H1 (cell line): ENCODE data around the gene RMND5A. TPM values are rescaled to one million over a fixed set of nuclear protein-coding genes. Genes with fewer than 3 reads are reported as not detected.
A peak's percentile ranks its signal among the peaks of the same experiment; 100 is the strongest.

Source experiments
- CTCF ChIA-PET: fragments of 300-600 bp; sonication (Branson Sonifier 250); formaldehyde crosslinking; loops from one replicate; lab custom pipeline; 2021; ENCODE audit not compliant: partially characterized antibody; lab: Charles Lee
- POLR2A ChIA-PET: fragments of 300-600 bp; sonication (Branson Sonifier 250); formaldehyde crosslinking; loops from one replicate; lab custom pipeline; 2021; ENCODE audit warnings: inconsistent platforms; ENCODE audit not compliant: partially characterized antibody; lab: Charles Lee
- DNase-seq, 2 experiments: peaks; one replicate each; pipeline versions ENCODE4 v3.0.0 to v3.0.0-alpha.2; 2010 to 2022; ENCODE audit warnings: low spot score in 2 of 2, low read depth in 1 of 2, mixed read lengths in 1 of 2
- FAIRE-seq: peaks from 2 replicates; lab custom pipeline; 2011; peaks lifted over from hg19 to GRCh38; lab: Jason Lieb, UNC
- H2AFZ ChIP-seq: 2 replicates; pipeline ENCODE4 v1.8.1; 2012; ENCODE audit warnings: low read length, inconsistent platforms
- H2AK5ac ChIP-seq: 2 replicates; pipeline ENCODE4 v1.6.1; 2013; ENCODE audit warnings: low read depth, low read length
- H2BK120ac ChIP-seq: replicated peaks from 2 replicates; pipeline ENCODE3; 2013; ENCODE audit warnings: low read depth, low read length, inconsistent platforms
- H2BK12ac ChIP-seq: 2 replicates; pipeline ENCODE4 v1.6.1; 2013; ENCODE audit warnings: low read depth, low read length
- H2BK15ac ChIP-seq: 2 replicates; pipeline ENCODE4 v1.6.1; 2013; ENCODE audit warnings: low read length
- H2BK20ac ChIP-seq: 2 replicates; pipeline ENCODE4 v1.6.1; 2013; ENCODE audit warnings: low read length
- H2BK5ac ChIP-seq: 2 replicates; pipeline ENCODE4 v1.6.1; 2013; ENCODE audit warnings: low read depth, low read length
- H3K14ac ChIP-seq: 2 replicates; pipeline ENCODE4 v1.6.1; 2013; ENCODE audit warnings: inconsistent platforms; ENCODE audit not compliant: insufficient read length
- H3K18ac ChIP-seq: 2 replicates; pipeline ENCODE4 v1.6.1; 2013; ENCODE audit warnings: low read length; ENCODE audit errors: extremely low read depth
- H3K23ac ChIP-seq: 2 replicates; pipeline ENCODE4 v1.6.1; 2013; ENCODE audit warnings: inconsistent platforms; ENCODE audit not compliant: insufficient read length
- H3K23me2 ChIP-seq: 2 replicates; pipeline ENCODE4 v1.6.1; 2013; ENCODE audit warnings: low read depth, low read length
- H3K27ac ChIP-seq: 2 replicates; pipeline ENCODE4 v1.6.1; 2011; ENCODE audit warnings: low read depth, low read length, inconsistent platforms
- H3K27me3 ChIP-seq, 4 experiments: replicated peaks in 1 of 4; 1 replicate in 1 of 4; 2 replicates in 3 of 4; pipeline versions ENCODE4 v1.6.1 to v1.8.1; 2011 to 2013; ENCODE audit warnings: low read length in 3 of 4, mild to moderate bottlenecking in 3 of 4, inconsistent platforms in 2 of 4, mixed read lengths in 2 of 4, moderate library complexity in 1 of 4; ENCODE audit not compliant: control insufficient read depth in 3 of 4, insufficient read depth in 3 of 4; ENCODE audit errors: extremely low read depth in 1 of 4
- H3K36me3 ChIP-seq, 4 experiments: 2 replicates each; pipeline versions ENCODE4 v1.6.1 to v1.8.1; 2011 to 2013; ENCODE audit warnings: mild to moderate bottlenecking in 4 of 4, low read length in 3 of 4, moderate library complexity in 2 of 4, control low read depth in 1 of 4, inconsistent platforms in 1 of 4; ENCODE audit not compliant: insufficient read depth in 4 of 4, control insufficient read depth in 2 of 4
- H3K4ac ChIP-seq: replicated peaks from 2 replicates; pipeline ENCODE3; 2013; ENCODE audit warnings: low read length, low read depth, mixed read lengths, inconsistent platforms; ENCODE audit not compliant: insufficient read length
- H3K4me1 ChIP-seq, 4 experiments: replicated peaks in 1 of 4; 1 replicate in 1 of 4; 2 replicates in 3 of 4; pipeline versions ENCODE4 v1.6.1 to v1.8.1; 2011 to 2013; ENCODE audit warnings: low read length in 3 of 4, inconsistent platforms in 2 of 4, mixed read lengths in 1 of 4; ENCODE audit not compliant: insufficient read depth in 4 of 4, control insufficient read depth in 3 of 4
- H3K4me2 ChIP-seq, 2 experiments: 2 replicates each; pipeline versions ENCODE4 v1.6.1 to v1.8.1; 2011 to 2013; ENCODE audit warnings: low read depth in 2 of 2, low read length in 2 of 2, control low read depth in 1 of 2, inconsistent platforms in 1 of 2, mild to moderate bottlenecking in 1 of 2; ENCODE audit not compliant: insufficient read depth in 1 of 2
- H3K4me3 ChIP-seq, 4 experiments: fragments of 200-600, 300-600 bp in 1 of 4; sonication (generic), shearing (Covaris generic), sonication (Bioruptor Twin) in 1 of 4; 2 replicates each; pipeline versions ENCODE4 v1.5.1 to v1.8.1; 2011 to 2016; ENCODE audit warnings: low read length in 4 of 4, low read depth in 3 of 4, control low read depth in 2 of 4, inconsistent platforms in 2 of 4, mild to moderate bottlenecking in 2 of 4, mixed read lengths in 1 of 4, moderate library complexity in 1 of 4; ENCODE audit not compliant: insufficient read depth in 2 of 4; ENCODE audit errors: extremely low read depth in 1 of 4
- H3K56ac ChIP-seq: replicated peaks from 2 replicates; pipeline ENCODE3; 2013; ENCODE audit warnings: low read depth, mild to moderate bottlenecking, mixed read lengths, low read length, inconsistent platforms; ENCODE audit not compliant: insufficient read length
- H3K79me1 ChIP-seq: 2 replicates; pipeline ENCODE4 v1.6.1; 2013; ENCODE audit warnings: low read depth, low read length, control low read depth
- H3K79me2 ChIP-seq, 2 experiments: 2 replicates each; pipeline versions ENCODE4 v1.6.1 to v1.8.1; 2012 to 2013; ENCODE audit warnings: low read length in 2 of 2, mild to moderate bottlenecking in 2 of 2, inconsistent platforms in 1 of 2; ENCODE audit not compliant: insufficient read depth in 2 of 2, control insufficient read depth in 1 of 2
- H3K9ac ChIP-seq, 4 experiments: replicated peaks in 1 of 4; 1 replicate in 1 of 4; 2 replicates in 3 of 4; pipeline versions ENCODE4 v1.6.1 to v1.8.1; 2011 to 2013; ENCODE audit warnings: low read depth in 3 of 4, low read length in 3 of 4, control low read depth in 2 of 4, mild to moderate bottlenecking in 2 of 4, moderate library complexity in 2 of 4, inconsistent platforms in 1 of 4; ENCODE audit errors: extremely low read depth in 1 of 4
- H3K9me3 ChIP-seq, 2 experiments: 2 replicates each; pipeline versions ENCODE4 v1.6.1 to v1.8.1; 2012 to 2013; ENCODE audit warnings: mild to moderate bottlenecking in 2 of 2, moderate library complexity in 2 of 2, control low read depth in 1 of 2, inconsistent platforms in 1 of 2, low read depth in 1 of 2, low read length in 1 of 2, mixed read lengths in 1 of 2; ENCODE audit not compliant: insufficient read depth in 2 of 2
- H4K20me1 ChIP-seq, 2 experiments: replicated peaks in 1 of 2; 2 replicates each; pipeline versions ENCODE3 to v1.8.1; 2011 to 2013; ENCODE audit warnings: inconsistent platforms in 2 of 2, low read length in 2 of 2, mild to moderate bottlenecking in 1 of 2; ENCODE audit not compliant: insufficient read depth in 2 of 2, control insufficient read depth in 1 of 2
- H4K5ac ChIP-seq: 2 replicates; pipeline ENCODE4 v1.6.1; 2013; ENCODE audit warnings: low read length, low read depth, mixed read lengths, inconsistent platforms; ENCODE audit not compliant: insufficient read length
- H4K8ac ChIP-seq: 2 replicates; pipeline ENCODE4 v1.8.0; 2013; ENCODE audit warnings: mild to moderate bottlenecking, moderate library complexity, low read length, inconsistent platforms; ENCODE audit not compliant: insufficient read depth; ENCODE audit errors: extremely low read depth
- H4K91ac ChIP-seq: replicated peaks from 2 replicates; pipeline ENCODE3; 2013; ENCODE audit warnings: low read length, mixed read lengths, inconsistent platforms; ENCODE audit not compliant: insufficient read length
- ATF2 ChIP-seq: IDR thresholded peaks from 2 replicates; pipeline ENCODE4 v1.6.1; 2012; ENCODE audit warnings: low read length, inconsistent platforms
- CBX5 ChIP-seq: fragments of 300-800, 300-1000 bp; sonication (generic); IDR thresholded peaks from 2 replicates; pipeline ENCODE4 v1.7.1; 2016; ENCODE audit warnings: antibody characterized with exemption, low read length, low read depth
- CREB1 ChIP-seq: IDR thresholded peaks from 2 replicates; pipeline ENCODE4 v1.6.1; 2012; ENCODE audit warnings: inconsistent platforms
- EP300 ChIP-seq, 2 experiments: IDR thresholded peaks; 1 replicate in 1 of 2; 2 replicates in 1 of 2; pipeline ENCODE4 v1.6.1; 2011 to 2012; ENCODE audit warnings: low read depth in 2 of 2, low read length in 2 of 2, mild to moderate bottlenecking in 2 of 2, borderline replicate concordance in 1 of 2, inconsistent platforms in 1 of 2, moderate library complexity in 1 of 2
- FOSL1 ChIP-seq: IDR thresholded peaks from 2 replicates; pipeline ENCODE4 v1.6.1; 2011; ENCODE audit warnings: mild to moderate bottlenecking, low read depth, low read length, moderate library complexity; ENCODE audit not compliant: insufficient read depth
- KDM1A ChIP-seq: fragments of 200-600, 300-600 bp; sonication (generic); IDR thresholded peaks from 2 replicates; pipeline ENCODE4 v1.7.1; 2016; ENCODE audit warnings: mild to moderate bottlenecking, low read length, borderline replicate concordance
- POLR2A ChIP-seq, 2 experiments: IDR thresholded peaks; 1 replicate in 1 of 2; 2 replicates in 1 of 2; pipeline ENCODE4 v1.6.1; 2011; ENCODE audit warnings: low read depth in 2 of 2, low read length in 2 of 2, mild to moderate bottlenecking in 2 of 2; ENCODE audit errors: control extremely low read depth in 1 of 2
- RBBP5 ChIP-seq: IDR thresholded peaks from 2 replicates; pipeline ENCODE4 v1.7.1; 2012; ENCODE audit warnings: low read depth, mild to moderate bottlenecking, inconsistent platforms, low read length, moderate library complexity, borderline replicate concordance
- RFX5 ChIP-seq: IDR thresholded peaks from 2 replicates; pipeline ENCODE4 v1.6.1; 2011; ENCODE audit warnings: low read depth, low read length, improper control_type of control experiment, borderline replicate concordance
- SAP30 ChIP-seq: fragments of 300-600 bp; sonication (generic); IDR thresholded peaks from 2 replicates; pipeline ENCODE4 v1.7.1; 2012; ENCODE audit warnings: low read length, moderate library complexity, mild to moderate bottlenecking, inconsistent platforms; ENCODE audit not compliant: insufficient read depth, insufficient replicate concordance
- ZNF274 ChIP-seq: IDR thresholded peaks from 2 replicates; pipeline ENCODE4 v1.7.0; 2012; ENCODE audit warnings: low read length, borderline replicate concordance; ENCODE audit errors: extremely low read depth
- WGBS, 2 experiments: shearing (Covaris generic) in 1 of 2; methylation state at CpG; one replicate each; pipeline versions ENCODE4 v1.1.6 to v1.1.7; 2013 to 2015; ENCODE audit warnings: low lambda C conversion rate in 2 of 2, mixed read lengths in 2 of 2, inconsistent platforms in 1 of 2, low coverage in 1 of 2, missing lambda C conversion rate in 1 of 2; ENCODE audit not compliant: insufficient replicate concordance in 2 of 2, insufficient coverage in 1 of 2, insufficient read length in 1 of 2; ENCODE audit errors: extremely low coverage in 1 of 2, missing lambda C conversion rate in 1 of 2; 5-methylcytosine and 5-hydroxymethylcytosine counted together
- polyA plus RNA-seq, 7 experiments: library from polyadenylated mRNA; depleted of rRNA in 3 of 7; stranded (reverse) in 5 of 7; unstranded in 2 of 7; fragments of >200 nt in 5 of 7; fragments of 200-250 nt in 2 of 7; gene quantifications; 1 replicate in 5 of 7; 2 replicates in 1 of 7; 4 replicates in 1 of 7; pipeline versions ENCODE4 v1.2.1 to v1.2.3, GENCODE V29; 2011 to 2013; ENCODE audit warnings: missing spikeins in 2 of 7, mixed read lengths in 2 of 7
- total RNA-seq: library from RNA; stranded (reverse); fragmentation: NEBNext Ultra II Directional; extraction: Animal tissue kit (Norgen Biotek cat#: 25700); gene quantifications from 2 replicates; pipeline ENCODE4 v1.2.1, GENCODE V29; 2021

The RMND5A gene
- total and polyA plus RNA-seq, 2 of the 8 experiments (the other 6 are each of a cell fraction or from before 2014, with no cell fraction given), result 21.0 to 66.2 TPM

GRCh38 chr2:86809481-86810121, 89.5 kb downstream of the RMND5A start:
- Histone ChIP-seq H3K4me3 (no peak overlapping the region), H4K8ac (no peak overlapping the region; the same call in 1 of the 2 replicates), H3K27me3 (peaks cover 0 to 20% (median 12%) of the 10 kb centered on the region in 4 experiments; a peak in 5 of 7 replicates), H2AFZ (no peak overlapping the region), H3K9ac (no peak overlapping the region), H3K23me2 (peaks cover 8% of the 10 kb centered on the region; the same call in 1 of the 2 replicates), H4K91ac (no peak overlapping the region), H4K5ac (no peak overlapping the region), H2BK20ac (no peak overlapping the region), H3K14ac (no peak overlapping the region), H3K4ac (no peak overlapping the region), H2BK5ac (no peak overlapping the region), H3K79me2 (no peaks in the 10 kb centered on the region), H3K4me1 (peaks cover 0 to 3% (median 1%) of the 10 kb centered on the region in 4 experiments; a peak in 1 of 7 replicates), H4K20me1 (no peaks in the 10 kb centered on the region), H3K36me3 (no peaks in the 10 kb centered on the region), H2AK5ac (no peak overlapping the region), H2BK15ac (peak overlapping the region; percentile 61; the same call in 1 of the 2 replicates), H3K56ac (no peak overlapping the region), H3K23ac (no peak overlapping the region), H3K79me1 (no peaks in the 10 kb centered on the region), H3K27ac (no peak overlapping the region), H3K18ac (no peak overlapping the region), H3K4me2 (no peak overlapping the region), H3K9me3 (no peaks in the 10 kb centered on the region), H2BK12ac (no peak overlapping the region), H2BK120ac (no peak overlapping the region)
- FAIRE-seq (no peak), DNase-seq (no peak)
- POLR2A ChIA-PET, result interaction anchor here (0.7 kb wide), 1 partner anchor 1245 kb away, joined by 3 read pairs; no protein-coding TSS in a partner anchor
- CTCF ChIA-PET, result interaction anchor here (1.0 to 1.1 kb wide), 2 partner anchors 17 to 22 kb away, joined by 3 to 7 read pairs; no protein-coding TSS in a partner anchor
- TF ChIP-seq RFX5 (no peak), RBBP5 (no peak), KDM1A (no peak), EP300 (IDR thresholded peaks at IDR 0.05; ENCODE audit: borderline replicate concordance in 1 of 2, low read depth in 2 of 2, low read length in 2 of 2) (no peak), ATF2 (no peak), POLR2A (IDR thresholded peaks at IDR 0.05; ENCODE audit: control extremely low read depth in 1 of 2, low read depth in 2 of 2, low read length in 2 of 2) (no peak), CREB1 (no peak), CBX5 (no peak), FOSL1 (no peak), SAP30 (no peak), ZNF274 (no peak)
- WGBS, 2 experiments, result 93% methylated on average over 24 of the region's 43 CpGs; no CpG with 5 or more reads in 1 of the 2 experiments
